Measurements from ENCODE around the gene ATL3.

The ATL3 gene

GRCh38 chr11:63667995-63668795 lies 3.0 kb downstream of the ATL3 start:
- no peak for TF ChIP-seq EZH2 (optimal IDR thresholded peaks at IDR 0.05; ENCODE audit: low read depth, low read length)
- TF ChIP-seq EZH2phosphoT487 (IDR thresholded peaks at IDR 0.05; ENCODE audit: low read length): no peak
- Histone ChIP-seq H3K4me3 (ENCODE audit: low read length) (no peak overlapping the region), H3F3A (ENCODE audit: insufficient read depth, low read length) (0 out of 2 replicates have a peak, but pooled peaks cover 6% of the 10 kb centered on the region), H2AFZ (ENCODE audit: low read length) (no peak overlapping the region), H3K9me2 (replicated peaks; ENCODE audit: insufficient read depth, low read length) (no peaks in the 10 kb centered on the region), H3K9ac (ENCODE audit: low read length) (no peak overlapping the region), H3K9me3 (replicated peaks; ENCODE audit: insufficient read depth, low read length) (no peaks in the 10 kb centered on the region), H3K36me3 (replicated peaks; ENCODE audit: insufficient read depth, low read length) (no peaks in the 10 kb centered on the region; the same call in 1 of the 2 replicates), H3K79me2 (ENCODE audit: low read length) (peaks cover 75% of the 10 kb centered on the region), H3K4me1 (ENCODE audit: low read length) (peaks cover 13% of the 10 kb centered on the region), H3K27me3 (replicated peaks; ENCODE audit: insufficient read depth, low read length) (no peaks in the 10 kb centered on the region), H3K4me2 (ENCODE audit: low read depth, low read length) (no peak overlapping the region), H3K27ac (ENCODE audit: low read length) (no peak overlapping the region), H4K20me1 (ENCODE audit: insufficient read depth, low read length) (0 out of 2 replicates have a peak, but pooled peaks cover 5% of the 10 kb centered on the region)
- no peak for DNase-seq

GRCh38 chr11:63666874-63667273 lies 4.3 kb downstream of the ATL3 start:
- Histone ChIP-seq H4K20me1 (ENCODE audit: insufficient read depth, low read length) (0 out of 2 replicates have a peak, but pooled peaks cover 5% of the 10 kb centered on the region), H3K9ac (ENCODE audit: low read length) (no peak overlapping the region), H3K9me3 (replicated peaks; ENCODE audit: insufficient read depth, low read length) (no peaks in the 10 kb centered on the region), H3K4me1 (ENCODE audit: low read length) (peaks cover 11% of the 10 kb centered on the region), H3F3A (ENCODE audit: insufficient read depth, low read length) (0 out of 2 replicates have a peak, but pooled peaks cover 6% of the 10 kb centered on the region), H3K27me3 (replicated peaks; ENCODE audit: insufficient read depth, low read length) (no peaks in the 10 kb centered on the region), H3K9me2 (replicated peaks; ENCODE audit: insufficient read depth, low read length) (no peaks in the 10 kb centered on the region), H3K4me3 (ENCODE audit: low read length) (no peak overlapping the region), H3K36me3 (replicated peaks; ENCODE audit: insufficient read depth, low read length) (no peaks in the 10 kb centered on the region; the same call in 1 of the 2 replicates), H3K79me2 (ENCODE audit: low read length) (peaks cover 88% of the 10 kb centered on the region), H3K27ac (ENCODE audit: low read length) (no peak overlapping the region), H2AFZ (ENCODE audit: low read length) (no peak overlapping the region), H3K4me2 (ENCODE audit: low read depth, low read length) (no peak overlapping the region)
- DNase-seq: no peak
- TF ChIP-seq EZH2phosphoT487 (IDR thresholded peaks at IDR 0.05; ENCODE audit: low read length) (no peak), EZH2 (optimal IDR thresholded peaks at IDR 0.05; ENCODE audit: low read depth, low read length) (no peak)

- Histone ChIP-seq H3K4me1 (ENCODE audit: low read length) (peaks cover 9% of the 10 kb centered on the region), H4K20me1 (ENCODE audit: insufficient read depth, low read length) (0 out of 2 replicates have a peak, but pooled peaks cover 9% of the 10 kb centered on the region), H3K9me2 (replicated peaks; ENCODE audit: insufficient read depth, low read length) (no peaks in the 10 kb centered on the region), H2AFZ (ENCODE audit: low read length) (no peak overlapping the region), H3K4me3 (ENCODE audit: low read length) (no peak overlapping the region), H3K36me3 (replicated peaks; ENCODE audit: insufficient read depth, low read length) (no peaks in the 10 kb centered on the region), H3K27me3 (replicated peaks; ENCODE audit: insufficient read depth, low read length) (no peaks in the 10 kb centered on the region), H3K9ac (ENCODE audit: low read length) (no peak overlapping the region), H3K79me2 (ENCODE audit: low read length) (peaks cover 98% of the 10 kb centered on the region), H3F3A (ENCODE audit: insufficient read depth, low read length) (no peaks in the 10 kb centered on the region), H3K4me2 (ENCODE audit: low read depth, low read length) (no peak overlapping the region), H3K27ac (ENCODE audit: low read length) (no peak overlapping the region), H3K9me3 (replicated peaks; ENCODE audit: insufficient read depth, low read length) (no peaks in the 10 kb centered on the region)
- no peak for DNase-seq
- TF ChIP-seq EZH2phosphoT487 (IDR thresholded peaks at IDR 0.05; ENCODE audit: low read length) (no peak), CTCF (IDR thresholded peaks at IDR 0.05; ENCODE audit: low read length) (no peak), EZH2 (optimal IDR thresholded peaks at IDR 0.05; ENCODE audit: low read depth, low read length) (no peak)
These were observed 7.4 kb downstream of the ATL3 start for GRCh38 chr11:63663809-63664208.

GRCh38 chr11:63660972-63661371 lies 10.2 kb downstream of the ATL3 start:
- H3K4me1 ChIP-seq (ENCODE audit: low read length): no peaks in the 10 kb centered on the region
- H4K20me1 ChIP-seq (ENCODE audit: insufficient read depth, low read length): 0 out of 2 replicates have a peak, but pooled peaks cover 4% of the 10 kb centered on the region
- H3K9me2 ChIP-seq (replicated peaks; ENCODE audit: insufficient read depth, low read length): no peaks in the 10 kb centered on the region
- TF ChIP-seq CTCF (IDR thresholded peaks at IDR 0.05; ENCODE audit: low read length) (no peak), EZH2 (optimal IDR thresholded peaks at IDR 0.05; ENCODE audit: low read depth, low read length) (no peak), EZH2phosphoT487 (IDR thresholded peaks at IDR 0.05; ENCODE audit: low read length) (no peak)
- H3K9me3 ChIP-seq (replicated peaks; ENCODE audit: insufficient read depth, low read length): no peaks in the 10 kb centered on the region
- H3K27ac ChIP-seq (ENCODE audit: low read length): no peak overlapping the region
- H3K9ac ChIP-seq (ENCODE audit: low read length): no peak overlapping the region
- DNase-seq: no peak
- peaks cover 84% of the 10 kb centered on the region for H3K79me2 ChIP-seq (ENCODE audit: low read length)
- no peaks in the 10 kb centered on the region for H3K27me3 ChIP-seq (replicated peaks; ENCODE audit: insufficient read depth, low read length)
- H3F3A ChIP-seq (ENCODE audit: insufficient read depth, low read length): no peaks in the 10 kb centered on the region
- no peak overlapping the region for H2AFZ ChIP-seq (ENCODE audit: low read length)
- H3K36me3 ChIP-seq (replicated peaks; ENCODE audit: insufficient read depth, low read length): peaks cover 4% of the 10 kb centered on the region
- no peak overlapping the region for H3K4me2 ChIP-seq (ENCODE audit: low read depth, low read length)
- no peak overlapping the region for H3K4me3 ChIP-seq (ENCODE audit: low read length)
